ENCODE measurements around the gene SLC1A2.

SLC1A2 gene

DNA sequence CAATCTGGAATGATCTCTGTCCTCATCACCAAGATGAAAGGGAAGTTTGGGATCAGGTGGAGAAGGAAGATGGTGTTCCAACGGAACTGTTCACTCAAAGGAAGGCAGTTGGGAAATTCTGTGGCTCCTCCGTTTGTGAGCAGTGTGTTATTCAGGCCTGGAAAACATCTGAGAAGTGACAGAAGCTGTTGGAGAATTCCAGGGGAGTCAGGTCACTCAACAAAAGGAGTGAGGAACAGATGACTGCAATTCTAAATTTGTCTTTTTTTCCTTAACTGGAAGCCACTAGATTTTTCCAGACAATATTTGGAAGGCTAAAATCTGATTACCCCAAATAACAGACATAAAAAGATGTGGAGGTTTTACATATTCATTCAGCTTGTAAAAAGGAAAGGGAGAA is 172.6 kb downstream of the SLC1A2 start:
- TF ChIP-seq, protein P1, sequence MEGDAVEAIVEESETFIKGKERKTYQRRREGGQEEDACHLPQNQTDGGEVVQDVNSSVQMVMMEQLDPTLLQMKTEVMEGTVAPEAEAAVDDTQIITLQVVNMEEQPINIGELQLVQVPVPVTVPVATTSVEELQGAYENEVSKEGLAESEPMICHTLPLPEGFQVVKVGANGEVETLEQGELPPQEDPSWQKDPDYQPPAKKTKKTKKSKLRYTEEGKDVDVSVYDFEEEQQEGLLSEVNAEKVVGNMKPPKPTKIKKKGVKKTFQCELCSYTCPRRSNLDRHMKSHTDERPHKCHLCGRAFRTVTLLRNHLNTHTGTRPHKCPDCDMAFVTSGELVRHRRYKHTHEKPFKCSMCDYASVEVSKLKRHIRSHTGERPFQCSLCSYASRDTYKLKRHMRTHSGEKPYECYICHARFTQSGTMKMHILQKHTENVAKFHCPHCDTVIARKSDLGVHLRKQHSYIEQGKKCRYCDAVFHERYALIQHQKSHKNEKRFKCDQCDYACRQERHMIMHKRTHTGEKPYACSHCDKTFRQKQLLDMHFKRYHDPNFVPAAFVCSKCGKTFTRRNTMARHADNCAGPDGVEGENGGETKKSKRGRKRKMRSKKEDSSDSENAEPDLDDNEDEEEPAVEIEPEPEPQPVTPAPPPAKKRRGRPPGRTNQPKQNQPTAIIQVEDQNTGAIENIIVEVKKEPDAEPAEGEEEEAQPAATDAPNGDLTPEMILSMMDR (IDR thresholded peaks at IDR 0.05; ENCODE audit: insufficient read depth, low read depth, low read length, missing control alignments) = no peak
- no peak for DNase-seq (ENCODE audit: low read depth)
- no peak overlapping the region for H3K4me3 ChIP-seq (ENCODE audit: low read depth, low read length)

DNA sequence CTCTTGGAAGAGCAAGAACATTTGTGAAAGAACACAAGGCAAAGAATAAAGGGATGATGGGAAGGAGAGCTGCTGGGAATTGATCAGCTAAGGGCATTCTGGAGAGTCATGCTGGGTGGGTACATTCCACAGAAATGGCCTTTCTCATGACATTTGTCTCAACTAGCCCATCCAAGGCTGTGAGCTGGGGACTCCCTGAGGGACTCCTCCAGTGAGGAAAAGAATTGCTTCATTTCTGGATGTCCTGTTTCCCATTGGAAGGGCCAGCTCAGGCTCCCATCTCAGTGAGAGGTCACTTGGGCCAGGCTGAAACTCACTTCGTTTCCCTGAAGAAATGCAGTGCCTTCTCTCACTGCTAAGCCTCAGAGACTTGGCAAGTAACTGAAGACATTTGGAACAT is 173.6 kb downstream of the SLC1A2 start:
- H3K4me3 ChIP-seq (ENCODE audit: low read depth, low read length) = no peak overlapping the region
- no peak for DNase-seq (ENCODE audit: low read depth)
- TF ChIP-seq, protein P1 (IDR thresholded peaks at IDR 0.05; ENCODE audit: insufficient read depth, low read depth, low read length, missing control alignments) = no peak

DNA sequence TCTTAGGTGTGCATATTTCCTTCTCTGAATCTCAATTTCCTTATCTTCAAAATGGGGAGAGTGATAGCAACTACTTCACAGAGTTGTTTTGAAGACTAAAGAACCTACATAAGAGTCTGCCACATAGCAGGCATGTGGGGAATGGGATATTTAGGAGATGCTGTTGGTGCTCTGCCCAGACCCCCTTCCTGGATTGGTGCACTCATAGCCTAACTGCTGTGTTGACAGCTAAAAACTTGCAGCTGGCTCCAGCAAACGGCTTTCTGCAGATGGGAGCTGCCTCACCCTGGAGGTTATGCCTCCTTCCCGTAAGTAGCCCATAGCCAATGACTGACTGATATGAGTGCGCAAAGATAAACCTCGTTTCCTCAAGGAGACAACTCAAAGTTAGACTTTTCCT is 174.3 kb downstream of the SLC1A2 start:
- no peak for DNase-seq (ENCODE audit: low read depth)
- TF ChIP-seq, protein P1 (IDR thresholded peaks at IDR 0.05; ENCODE audit: insufficient read depth, low read depth, low read length, missing control alignments) = no peak
- no peak overlapping the region for H3K4me3 ChIP-seq (ENCODE audit: low read depth, low read length)

DNA sequence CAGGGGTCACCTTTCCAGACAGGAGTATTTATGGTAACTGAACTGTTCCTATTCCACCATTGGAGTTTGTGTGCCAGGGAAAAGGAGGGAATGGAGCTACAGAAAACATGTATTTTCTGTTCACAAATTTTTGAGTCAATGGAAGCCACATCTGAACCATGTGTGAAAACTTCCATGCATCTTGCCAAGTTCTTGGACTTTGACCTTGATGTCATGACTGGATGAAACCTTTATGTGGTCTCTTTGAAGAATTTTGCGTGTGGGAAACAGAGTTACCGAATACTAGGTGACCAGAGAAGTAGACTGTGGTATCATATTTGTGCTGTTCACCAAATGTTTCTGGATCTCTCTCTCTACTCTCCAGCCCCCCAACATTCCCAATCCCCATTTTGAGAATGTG is 175.6 kb downstream of the SLC1A2 start:
- TF ChIP-seq, protein P1 (IDR thresholded peaks at IDR 0.05; ENCODE audit: insufficient read depth, low read depth, low read length, missing control alignments) = no peak
- no peak for DNase-seq (ENCODE audit: low read depth)
- H3K4me3 ChIP-seq (ENCODE audit: low read depth, low read length) = no peak overlapping the region

DNA sequence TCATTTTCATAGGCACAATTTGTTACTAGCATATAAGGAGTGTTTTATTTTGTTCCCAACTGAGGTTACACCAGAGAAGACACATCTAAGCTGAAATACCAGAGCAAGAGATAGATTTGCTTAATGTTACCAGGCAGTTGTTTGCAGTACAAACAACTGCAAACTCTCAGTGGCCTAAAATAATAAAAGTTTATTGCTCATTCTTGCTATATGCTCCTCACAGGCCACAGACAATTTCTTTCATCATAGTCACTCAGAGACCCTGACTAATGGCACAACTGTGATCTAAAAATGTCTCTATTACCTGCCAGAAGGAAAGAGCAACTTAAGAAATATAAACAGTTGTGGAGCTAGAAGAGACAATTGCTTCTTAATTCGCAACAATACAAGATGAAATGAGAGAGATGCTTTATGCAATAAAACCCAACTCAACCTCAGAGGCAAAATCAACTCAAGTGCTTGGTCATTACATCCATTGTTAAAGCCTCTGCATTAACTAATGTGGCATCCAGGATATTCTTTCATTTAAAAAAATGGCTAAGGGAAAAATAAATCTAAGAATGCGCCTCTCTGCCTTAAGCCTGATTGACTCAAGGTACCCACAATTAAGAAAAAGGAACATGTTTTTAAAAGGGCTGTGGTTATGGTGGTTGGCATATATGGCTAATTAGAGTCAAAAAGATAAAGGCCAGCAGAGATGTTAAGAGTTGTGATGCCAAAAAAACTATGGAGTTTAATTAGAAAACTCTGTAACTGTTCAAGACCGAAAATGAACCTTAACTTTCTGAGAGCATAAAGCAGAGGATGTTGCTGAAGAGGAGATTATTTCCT is 176.7 kb downstream of the SLC1A2 start:
- H3K4me3 ChIP-seq (ENCODE audit: low read depth, low read length) = no peak overlapping the region
- TF ChIP-seq, protein P1 (IDR thresholded peaks at IDR 0.05; ENCODE audit: insufficient read depth, low read depth, low read length, missing control alignments) = no peak
- no peak for DNase-seq (ENCODE audit: low read depth)

DNA sequence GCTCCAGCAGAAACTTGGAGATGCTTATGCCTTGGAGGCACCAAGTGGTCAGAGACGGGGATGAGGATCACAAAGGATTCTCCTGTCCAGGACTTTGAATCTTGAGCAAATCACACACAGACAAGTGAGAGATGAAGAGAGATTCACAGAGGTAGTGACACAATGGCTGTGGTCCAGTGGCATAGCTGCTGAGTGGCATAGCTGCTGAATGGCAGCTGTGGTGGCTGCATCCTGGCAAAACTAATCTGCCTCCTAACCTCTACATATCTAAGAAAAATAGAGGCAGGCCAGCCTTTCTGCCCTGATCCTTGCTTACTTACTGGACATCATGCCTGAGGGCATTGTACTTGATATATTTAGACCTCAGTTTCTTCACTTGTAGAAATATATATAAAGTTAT is 177.8 kb downstream of the SLC1A2 start:
- no peak for DNase-seq (ENCODE audit: low read depth)
- TF ChIP-seq, protein P1 (IDR thresholded peaks at IDR 0.05; ENCODE audit: insufficient read depth, low read depth, low read length, missing control alignments) = no peak
- no peak overlapping the region for H3K4me3 ChIP-seq (ENCODE audit: low read depth, low read length)

DNA sequence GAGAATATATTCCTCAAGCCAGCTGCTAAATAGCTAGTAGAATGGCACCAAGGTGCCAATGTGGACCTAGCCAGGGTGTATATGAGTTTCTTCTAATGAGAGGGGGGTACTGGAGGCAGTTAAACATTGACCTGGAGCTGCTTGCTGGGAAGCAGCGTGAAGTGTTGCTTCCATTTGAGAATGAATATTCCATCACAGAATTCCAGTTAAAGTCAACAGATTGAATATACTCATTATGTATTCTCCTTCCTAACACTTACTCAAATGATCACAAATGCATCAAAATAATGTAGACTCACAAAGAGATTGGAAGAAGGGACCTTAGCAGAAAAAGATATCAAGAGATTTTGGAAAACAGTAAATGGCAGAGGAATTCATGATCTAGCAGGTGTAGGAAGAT is 178.3 kb downstream of the SLC1A2 start:
- H3K4me3 ChIP-seq (ENCODE audit: low read depth, low read length) = no peak overlapping the region
- TF ChIP-seq, protein P1 (IDR thresholded peaks at IDR 0.05; ENCODE audit: insufficient read depth, low read depth, low read length, missing control alignments) = no peak

More for the DNA sequence above, 178.3 kb downstream of the SLC1A2 start:
- DNase-seq (ENCODE audit: low read depth) = no peak

All from GM12865 (cell line).